PFSK-1 (cell line): ENCODE data around the gene TMEM59L.

Experiments
- FOXP2 ChIP-seq: optimal IDR thresholded peaks from 2 replicates; pipeline ENCODE3; 2011; ENCODE audit warnings: borderline replicate concordance, control low read depth, inconsistent platforms; ENCODE audit not compliant: insufficient read depth; ENCODE audit errors: extremely low read length, extremely low read depth
- POLR2AphosphoS5 ChIP-seq: IDR thresholded peaks from 2 replicates; pipeline ENCODE4 v1.6.1; 2012; ENCODE audit warnings: low read depth, mild to moderate bottlenecking, control low read depth, low read length, moderate library complexity
- REST ChIP-seq, 2 experiments: IDR thresholded peaks; 2 replicates each; pipeline versions ENCODE4 v1.6.1 to v1.8.0; 2011 to 2012; ENCODE audit warnings: low read depth in 2 of 2, low read length in 2 of 2, control low read depth in 1 of 2, inconsistent platforms in 1 of 2, mild to moderate bottlenecking in 1 of 2, moderate library complexity in 1 of 2; ENCODE audit not compliant: insufficient read depth in 1 of 2
- SIN3A ChIP-seq: IDR thresholded peaks from 2 replicates; pipeline ENCODE4 v1.6.1; 2012; ENCODE audit warnings: mild to moderate bottlenecking, low read length, moderate library complexity, borderline replicate concordance; ENCODE audit not compliant: insufficient read depth
- TAF1 ChIP-seq: IDR thresholded peaks from 2 replicates; pipeline ENCODE4 v1.6.1; 2012; ENCODE audit warnings: low read length, control low read depth, borderline replicate concordance; ENCODE audit not compliant: insufficient read depth

Gene TMEM59L

GRCh38 chr19:18604820-18605159 lies 7.9 kb upstream of the TMEM59L start:
- TF ChIP-seq POLR2AphosphoS5 (no peak), SIN3A (no peak), REST (IDR thresholded peaks at IDR 0.05; ENCODE audit: insufficient read depth in 1 of 2, low read depth in 2 of 2, low read length in 2 of 2) (no peak), FOXP2 (no peak), TAF1 (no peak)

GRCh38 chr19:18605196-18605545 lies 7.5 kb upstream of the TMEM59L start:
- no peak for TF ChIP-seq REST (IDR thresholded peaks at IDR 0.05; ENCODE audit: insufficient read depth in 1 of 2, low read depth in 2 of 2, low read length in 2 of 2)
- TF ChIP-seq SIN3A = no peak
- TF ChIP-seq POLR2AphosphoS5 = no peak
- no peak for TF ChIP-seq TAF1
- no peak for TF ChIP-seq FOXP2

GRCh38 chr19:18605546-18606280 lies 7.0 kb upstream of the TMEM59L start:
- TF ChIP-seq TAF1 (no peak), POLR2AphosphoS5 (no peak), SIN3A (no peak), REST (IDR thresholded peaks at IDR 0.05; ENCODE audit: insufficient read depth in 1 of 2, low read depth in 2 of 2, low read length in 2 of 2) (no peak), FOXP2 (no peak)

- TF ChIP-seq SIN3A (no peak), FOXP2 (no peak), REST (IDR thresholded peaks at IDR 0.05; ENCODE audit: insufficient read depth in 1 of 2, low read depth in 2 of 2, low read length in 2 of 2) (no peak), TAF1 (no peak), POLR2AphosphoS5 (no peak)
Observed at GRCh38 chr19:18606281-18607225, 6.1 kb upstream of the TMEM59L start, which contains the start of gene CRLF1. Gene CRLF1, minus strand, starts transcription at chr19:18606799. Its CDS starts 143 bp downstream, at chr19:18606656.
